ENCODE measurements around the gene GPC6.

GPC6 gene

DNA sequence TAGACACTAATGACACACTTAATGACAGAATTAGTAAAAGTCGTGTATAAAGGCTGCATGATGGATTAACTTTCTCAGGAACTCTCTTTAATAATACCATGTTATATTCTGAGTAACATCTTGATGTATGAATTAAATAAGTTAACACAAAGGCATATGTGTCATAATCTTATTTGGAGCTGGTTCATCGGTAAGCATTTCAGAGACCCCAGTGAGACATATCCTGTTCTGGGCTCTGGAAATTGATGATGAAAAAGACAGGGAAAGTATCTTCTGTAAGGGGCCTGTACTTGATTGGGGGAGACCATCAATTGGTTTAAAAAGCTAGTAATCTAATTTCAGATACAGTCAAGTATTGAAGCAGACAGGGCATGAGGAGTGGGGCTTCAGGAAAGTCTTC lies 547.9 kb downstream of the GPC6 start:
- no peaks in the 10 kb centered on the region for H3K9me3 Mint-ChIP-seq
- H3K4me3 Mint-ChIP-seq, result no peak overlapping the region
- TF ChIP-seq, protein P1, sequence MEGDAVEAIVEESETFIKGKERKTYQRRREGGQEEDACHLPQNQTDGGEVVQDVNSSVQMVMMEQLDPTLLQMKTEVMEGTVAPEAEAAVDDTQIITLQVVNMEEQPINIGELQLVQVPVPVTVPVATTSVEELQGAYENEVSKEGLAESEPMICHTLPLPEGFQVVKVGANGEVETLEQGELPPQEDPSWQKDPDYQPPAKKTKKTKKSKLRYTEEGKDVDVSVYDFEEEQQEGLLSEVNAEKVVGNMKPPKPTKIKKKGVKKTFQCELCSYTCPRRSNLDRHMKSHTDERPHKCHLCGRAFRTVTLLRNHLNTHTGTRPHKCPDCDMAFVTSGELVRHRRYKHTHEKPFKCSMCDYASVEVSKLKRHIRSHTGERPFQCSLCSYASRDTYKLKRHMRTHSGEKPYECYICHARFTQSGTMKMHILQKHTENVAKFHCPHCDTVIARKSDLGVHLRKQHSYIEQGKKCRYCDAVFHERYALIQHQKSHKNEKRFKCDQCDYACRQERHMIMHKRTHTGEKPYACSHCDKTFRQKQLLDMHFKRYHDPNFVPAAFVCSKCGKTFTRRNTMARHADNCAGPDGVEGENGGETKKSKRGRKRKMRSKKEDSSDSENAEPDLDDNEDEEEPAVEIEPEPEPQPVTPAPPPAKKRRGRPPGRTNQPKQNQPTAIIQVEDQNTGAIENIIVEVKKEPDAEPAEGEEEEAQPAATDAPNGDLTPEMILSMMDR (IDR thresholded peaks at IDR 0.05; ENCODE audit: unreplicated experiment in 3 of 3), result no peak
- no peak overlapping the region for H3K27ac Mint-ChIP-seq
- H3K4me1 Mint-ChIP-seq, result peaks cover 37% of the 10 kb centered on the region
- no peaks in the 10 kb centered on the region for H3K36me3 Mint-ChIP-seq (ENCODE audit: low read depth)
- no peaks in the 10 kb centered on the region for H3K27me3 Mint-ChIP-seq (ENCODE audit: low read depth)

DNA sequence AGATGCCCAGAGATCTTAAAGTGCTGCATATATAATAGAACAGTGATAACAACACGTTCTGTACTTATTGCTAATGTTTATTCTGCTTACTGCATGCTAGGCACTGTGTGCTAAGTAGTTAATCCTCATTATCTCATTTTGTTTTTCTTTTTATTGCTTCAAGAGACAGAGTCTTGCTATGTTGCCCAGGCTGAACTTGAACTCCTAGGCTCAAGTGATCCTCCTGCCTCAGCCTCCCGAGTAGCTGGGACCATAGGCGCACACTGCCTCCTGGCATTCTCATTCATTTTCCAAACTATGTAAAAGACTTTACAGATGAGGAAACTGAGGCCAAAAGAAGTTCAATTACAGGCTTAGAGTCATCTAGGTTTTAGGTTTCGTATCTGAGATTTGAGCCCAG lies 548.4 kb downstream of the GPC6 start:
- Mint-ChIP-seq H3K27me3 (ENCODE audit: low read depth) (no peaks in the 10 kb centered on the region), H3K36me3 (ENCODE audit: low read depth) (no peaks in the 10 kb centered on the region), H3K4me1 (peaks cover 32% of the 10 kb centered on the region), H3K4me3 (no peak overlapping the region), H3K27ac (no peak overlapping the region), H3K9me3 (no peaks in the 10 kb centered on the region)
- TF ChIP-seq, protein P1 (IDR thresholded peaks at IDR 0.05; ENCODE audit: unreplicated experiment in 3 of 3), result no peak

DNA sequence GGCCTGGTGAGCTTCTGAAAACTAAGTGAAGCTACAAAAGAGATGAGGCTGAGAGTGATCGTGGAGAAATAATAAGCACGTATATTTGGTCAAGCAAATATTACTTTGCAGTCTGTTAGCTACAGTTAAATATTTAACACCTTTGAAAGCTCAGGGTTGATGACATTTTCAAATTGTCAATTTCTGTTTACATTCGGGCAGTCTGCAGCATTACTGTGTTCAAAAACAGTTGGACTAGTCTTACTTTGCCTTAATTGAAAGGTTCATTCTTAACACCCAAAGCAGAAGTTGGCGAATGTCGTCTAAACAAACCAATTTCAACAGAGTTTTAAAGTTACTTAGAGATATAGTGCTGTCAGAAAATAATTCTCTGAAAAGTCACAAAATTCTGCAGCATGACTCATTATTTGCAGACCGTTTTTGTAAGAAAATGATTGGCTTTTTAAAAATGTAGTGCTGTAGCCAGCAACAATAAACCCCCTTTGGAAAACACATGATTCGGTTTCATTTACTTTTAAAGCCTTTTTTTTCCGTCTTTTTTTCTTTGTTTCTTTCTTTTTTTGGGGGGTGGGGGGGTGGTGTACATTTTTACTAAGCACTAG lies 549.0 kb downstream of the GPC6 start:
- H3K4me1 Mint-ChIP-seq, result peaks cover 26% of the 10 kb centered on the region
- TF ChIP-seq, protein P1 (IDR thresholded peaks at IDR 0.05; ENCODE audit: unreplicated experiment in 3 of 3), result no peak
- H3K27ac Mint-ChIP-seq, result peak overlapping the region in 1 of 3 experiments; percentile 40
- H3K36me3 Mint-ChIP-seq (ENCODE audit: low read depth), result no peaks in the 10 kb centered on the region
- H3K4me3 Mint-ChIP-seq, result no peak overlapping the region
- H3K9me3 Mint-ChIP-seq, result no peaks in the 10 kb centered on the region
- no peaks in the 10 kb centered on the region for H3K27me3 Mint-ChIP-seq (ENCODE audit: low read depth)

DNA sequence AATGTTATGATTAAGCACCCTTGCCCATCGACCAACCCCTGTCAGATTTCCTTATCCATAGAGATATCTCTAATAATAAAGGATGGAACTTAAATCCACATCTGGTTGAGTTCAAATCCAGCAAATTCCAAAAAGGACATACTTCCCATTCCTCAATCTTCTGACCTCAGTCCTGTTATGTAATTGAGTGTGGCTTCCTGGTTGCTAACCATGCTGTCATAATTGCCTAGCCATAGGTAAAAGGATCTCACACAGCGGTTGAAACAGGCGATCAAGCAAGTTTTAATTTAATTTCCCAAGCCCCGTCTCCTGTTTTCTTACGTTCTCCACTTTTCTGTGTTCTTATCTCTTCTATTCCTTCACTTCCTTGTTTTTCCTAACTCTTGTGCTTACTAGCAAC lies 550.3 kb downstream of the GPC6 start:
- Mint-ChIP-seq H3K27me3 (ENCODE audit: low read depth) (no peaks in the 10 kb centered on the region), H3K36me3 (ENCODE audit: low read depth) (no peaks in the 10 kb centered on the region), H3K4me1 (peaks cover 13% of the 10 kb centered on the region), H3K4me3 (no peak overlapping the region), H3K9me3 (no peaks in the 10 kb centered on the region), H3K27ac (peak overlapping the region; percentile 4 to 53 (median 15))
- TF ChIP-seq, protein P1 (IDR thresholded peaks at IDR 0.05; ENCODE audit: unreplicated experiment in 3 of 3), result no peak

DNA sequence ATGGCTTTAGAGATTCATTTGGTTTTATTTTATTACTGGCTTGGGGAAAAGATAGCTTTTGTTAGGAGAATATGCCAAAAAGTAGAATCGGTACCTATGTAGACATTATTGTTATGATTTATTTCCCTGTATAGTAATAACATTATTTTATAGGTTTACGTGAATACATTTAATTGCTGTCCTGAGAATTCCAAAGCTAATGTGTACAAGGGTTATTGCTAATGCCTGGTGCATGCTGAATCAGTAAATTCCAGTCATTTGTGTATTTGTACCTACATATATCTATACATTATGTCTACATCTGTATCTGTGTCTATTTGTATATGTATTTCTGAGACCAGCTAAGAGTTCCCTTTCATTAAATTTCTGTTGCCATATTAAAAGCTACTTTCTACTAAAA lies 550.9 kb downstream of the GPC6 start:
- TF ChIP-seq, protein P1 (IDR thresholded peaks at IDR 0.05; ENCODE audit: unreplicated experiment in 3 of 3), result no peak
- Mint-ChIP-seq H3K27ac (peak overlapping the region; percentile 4 to 53 (median 15)), H3K27me3 (ENCODE audit: low read depth) (no peaks in the 10 kb centered on the region), H3K4me3 (no peak overlapping the region), H3K36me3 (ENCODE audit: low read depth) (no peaks in the 10 kb centered on the region), H3K9me3 (no peaks in the 10 kb centered on the region), H3K4me1 (peaks cover 9% of the 10 kb centered on the region)

DNA sequence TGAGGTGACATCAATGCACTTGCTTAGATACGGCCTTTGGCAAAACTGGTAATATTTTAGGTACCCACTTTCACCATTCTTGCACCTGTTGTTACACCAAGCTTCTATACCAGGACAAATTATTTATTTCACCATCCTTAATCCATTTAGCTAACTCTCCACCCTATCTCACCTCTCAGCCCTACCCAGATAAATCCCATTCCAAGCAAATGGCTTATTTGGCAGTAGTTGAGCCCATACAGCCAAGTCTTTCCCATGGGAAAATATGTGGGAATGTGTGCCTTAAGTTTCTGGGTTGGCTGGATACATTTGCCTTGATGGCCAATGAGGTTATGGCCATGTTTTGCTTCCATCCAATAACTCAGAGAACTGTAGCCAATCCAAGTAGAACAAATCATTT lies 551.9 kb downstream of the GPC6 start:
- Mint-ChIP-seq H3K27ac (peak overlapping the region in 1 of 3 experiments; percentile 9), H3K36me3 (ENCODE audit: low read depth) (peaks cover 1% of the 10 kb centered on the region), H3K4me1 (peaks cover 9% of the 10 kb centered on the region), H3K27me3 (ENCODE audit: low read depth) (no peaks in the 10 kb centered on the region), H3K9me3 (no peaks in the 10 kb centered on the region), H3K4me3 (no peak overlapping the region)
- TF ChIP-seq, protein P1 (IDR thresholded peaks at IDR 0.05; ENCODE audit: unreplicated experiment in 3 of 3), result no peak
